ENCODE results near the gene SERPINA10.

DNA sequence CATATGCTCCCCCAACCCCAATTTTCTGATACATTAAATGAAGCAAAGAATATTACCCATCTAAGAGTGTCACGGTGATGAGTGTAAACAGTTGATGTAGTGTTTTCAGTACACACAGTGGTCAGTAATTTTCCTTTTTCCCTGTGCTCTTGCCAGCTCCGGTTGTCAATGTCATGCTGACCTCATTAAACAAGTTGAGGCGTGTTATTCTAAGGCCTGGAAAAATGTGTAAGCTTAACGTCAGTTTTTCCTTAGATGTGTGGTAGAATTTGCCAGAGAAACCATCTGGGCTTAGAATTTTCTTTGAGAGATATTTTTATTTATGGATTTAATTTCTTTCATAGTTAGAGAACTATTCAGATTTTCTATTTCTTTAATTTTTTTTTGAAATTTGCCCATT, 41.8 kb upstream of the SERPINA10 start:
- TF ChIP-seq, protein P1, sequence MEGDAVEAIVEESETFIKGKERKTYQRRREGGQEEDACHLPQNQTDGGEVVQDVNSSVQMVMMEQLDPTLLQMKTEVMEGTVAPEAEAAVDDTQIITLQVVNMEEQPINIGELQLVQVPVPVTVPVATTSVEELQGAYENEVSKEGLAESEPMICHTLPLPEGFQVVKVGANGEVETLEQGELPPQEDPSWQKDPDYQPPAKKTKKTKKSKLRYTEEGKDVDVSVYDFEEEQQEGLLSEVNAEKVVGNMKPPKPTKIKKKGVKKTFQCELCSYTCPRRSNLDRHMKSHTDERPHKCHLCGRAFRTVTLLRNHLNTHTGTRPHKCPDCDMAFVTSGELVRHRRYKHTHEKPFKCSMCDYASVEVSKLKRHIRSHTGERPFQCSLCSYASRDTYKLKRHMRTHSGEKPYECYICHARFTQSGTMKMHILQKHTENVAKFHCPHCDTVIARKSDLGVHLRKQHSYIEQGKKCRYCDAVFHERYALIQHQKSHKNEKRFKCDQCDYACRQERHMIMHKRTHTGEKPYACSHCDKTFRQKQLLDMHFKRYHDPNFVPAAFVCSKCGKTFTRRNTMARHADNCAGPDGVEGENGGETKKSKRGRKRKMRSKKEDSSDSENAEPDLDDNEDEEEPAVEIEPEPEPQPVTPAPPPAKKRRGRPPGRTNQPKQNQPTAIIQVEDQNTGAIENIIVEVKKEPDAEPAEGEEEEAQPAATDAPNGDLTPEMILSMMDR (conservative IDR thresholded peaks at IDR 0.05; ENCODE audit: low read length): no peak
- TF ChIP-seq EZH2phosphoT487 (IDR thresholded peaks at IDR 0.05; ENCODE audit: borderline replicate concordance, low read depth, low read length): no peak

Data from OCI-LY7 (cell line).